Activated CD4-positive, alpha-beta T cell treated with anti-CD3 and anti-CD28 coated beads, Interleukin-2, Interleukin-4, amounts not matched to agents 100 ng/mL and 50 ng/mL, durations not matched to agents 16 hours and 8 hours (primary cell): ENCODE measurements around the gene PLD6.
A peak's percentile ranks its signal among the peaks of the same experiment; 100 is the strongest.

Source experiments
- DNase-seq: peaks from one replicate; pipeline ENCODE4 v3.0.0-alpha.2; 2020; ENCODE audit warnings: low spot score

The PLD6 gene

DNA sequence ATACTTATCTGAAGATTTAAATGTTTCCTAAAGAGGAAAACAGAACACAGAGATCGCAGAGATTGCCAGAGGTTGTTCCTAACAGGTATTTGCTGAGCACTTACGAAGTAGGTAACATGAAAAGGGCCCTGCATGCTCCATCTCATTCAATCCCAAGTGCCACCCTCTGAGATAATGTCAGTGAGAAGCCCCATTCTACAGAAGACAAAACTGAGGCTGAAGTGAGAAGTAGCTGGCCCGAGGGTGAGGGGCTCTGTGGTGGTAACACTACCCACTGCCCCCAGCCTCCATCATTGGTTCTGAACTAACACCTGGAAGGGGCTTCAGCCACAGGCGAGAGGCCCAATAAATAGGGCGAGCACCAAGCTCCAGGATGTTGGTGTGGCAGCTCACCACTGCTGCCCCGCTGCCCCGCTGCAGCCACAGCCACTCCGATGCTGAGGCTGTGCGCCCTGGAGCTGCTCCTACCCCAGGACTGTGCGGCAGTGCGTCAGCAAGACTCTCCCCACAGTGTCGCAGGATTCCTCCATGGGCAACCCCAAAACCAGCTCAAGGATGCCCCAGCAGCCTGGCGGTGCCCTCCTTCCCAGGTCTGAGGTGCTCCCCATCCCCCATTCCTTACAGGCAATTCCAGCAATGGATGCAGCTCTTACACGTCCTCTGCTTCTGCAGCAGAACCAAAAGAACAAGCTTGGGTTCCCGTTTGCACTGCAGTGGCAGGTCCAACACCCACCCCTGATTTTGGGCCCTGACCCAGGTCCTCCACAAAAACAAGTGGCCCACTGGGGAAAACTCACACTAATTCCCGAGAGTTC lies 20.5 kb upstream of the PLD6 start:
- DNase-seq = no peak

GRCh38 chr17:17225901-17226300 lies 19.8 kb upstream of the PLD6 start:
- DNase-seq = no peak

DNA sequence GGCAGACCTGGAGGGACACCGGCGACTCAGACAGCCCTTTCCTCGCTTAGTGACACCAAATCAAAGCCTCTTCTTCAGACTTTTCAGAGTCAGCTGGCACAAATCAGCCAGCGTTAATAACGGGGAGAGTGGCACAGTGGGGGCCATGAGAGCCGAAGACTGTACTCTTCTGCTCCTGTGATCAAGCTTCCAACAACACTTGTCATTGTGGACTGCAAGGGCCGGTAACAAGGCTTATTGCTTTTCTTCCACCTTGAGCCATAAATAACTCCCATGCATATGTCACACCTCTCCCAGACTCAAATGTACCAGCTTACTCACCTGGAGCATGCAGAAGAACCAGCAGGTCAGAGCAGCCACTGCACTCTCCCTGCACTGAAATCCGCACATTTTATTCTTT lies 18.0 kb upstream of the PLD6 start:
- DNase-seq = no peak

GRCh38 chr17:17223736-17224135 lies 17.6 kb upstream of the PLD6 start:
- no peak for DNase-seq

DNA sequence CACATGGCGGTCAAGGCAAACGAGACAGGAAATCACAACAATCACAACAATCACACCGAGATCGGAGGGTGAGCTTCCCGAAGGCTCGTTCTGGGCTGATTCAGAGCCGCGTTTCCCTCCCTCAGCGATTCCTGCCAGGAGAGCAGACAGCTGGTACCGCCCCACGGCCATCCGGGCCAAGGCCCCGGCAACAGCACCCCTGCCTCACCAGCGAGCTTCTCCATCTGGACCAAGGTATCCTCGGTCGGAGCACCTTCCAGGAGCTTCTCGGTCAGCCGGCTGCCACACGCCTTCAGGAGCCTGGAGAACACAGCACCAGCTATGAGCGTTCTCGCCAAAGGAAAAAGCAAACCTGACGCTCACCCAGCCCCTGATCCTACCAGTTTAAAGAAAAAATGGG lies 15.2 kb upstream of the PLD6 start:
- no peak for DNase-seq

DNA sequence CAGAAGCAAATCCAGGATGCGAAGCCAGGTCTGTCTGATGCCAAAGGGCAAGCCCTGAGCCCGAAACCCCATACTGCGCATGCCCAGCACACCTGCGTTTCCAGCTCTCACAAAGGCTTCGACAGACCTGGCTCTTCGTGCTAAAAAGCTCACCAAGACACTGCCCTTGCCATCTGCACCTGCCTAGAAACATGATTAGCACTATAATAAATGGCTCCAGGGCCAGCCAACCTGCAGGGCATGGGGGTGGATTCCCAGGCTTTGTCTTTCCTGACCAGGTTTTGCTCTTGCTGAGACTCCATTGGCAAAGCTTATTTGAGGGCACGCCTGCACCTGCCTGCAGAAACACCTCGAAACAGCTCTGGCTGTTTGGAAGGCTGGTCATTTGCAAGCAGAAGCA lies 14.4 kb upstream of the PLD6 start:
- no peak for DNase-seq

- no peak for DNase-seq
Measured at GRCh38 chr17:17217995-17218394, 11.9 kb upstream of the PLD6 start.

- DNase-seq = no peak
Measured at GRCh38 chr17:17216776-17217175, 10.6 kb upstream of the PLD6 start.

DNA sequence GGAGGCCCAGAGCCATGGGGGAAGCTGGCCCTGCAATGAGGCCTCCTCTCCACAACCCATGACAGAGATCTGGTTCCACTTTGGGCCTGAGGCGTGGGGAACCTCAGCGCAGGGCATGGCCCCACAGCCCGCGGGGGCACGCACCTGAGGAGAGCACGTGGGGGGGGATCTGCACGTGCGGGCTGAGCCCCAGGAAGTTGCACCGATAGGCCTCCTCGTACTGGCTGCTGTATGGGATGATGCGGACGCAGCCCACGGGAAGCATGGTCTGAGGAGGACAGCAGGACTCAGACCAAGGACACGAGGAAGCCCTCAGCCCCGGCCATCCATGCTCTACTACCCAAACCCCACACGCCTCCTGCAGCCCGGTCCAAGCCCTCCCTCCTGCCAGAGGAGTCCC lies 10.1 kb upstream of the PLD6 start:
- DNase-seq = no peak

DNA sequence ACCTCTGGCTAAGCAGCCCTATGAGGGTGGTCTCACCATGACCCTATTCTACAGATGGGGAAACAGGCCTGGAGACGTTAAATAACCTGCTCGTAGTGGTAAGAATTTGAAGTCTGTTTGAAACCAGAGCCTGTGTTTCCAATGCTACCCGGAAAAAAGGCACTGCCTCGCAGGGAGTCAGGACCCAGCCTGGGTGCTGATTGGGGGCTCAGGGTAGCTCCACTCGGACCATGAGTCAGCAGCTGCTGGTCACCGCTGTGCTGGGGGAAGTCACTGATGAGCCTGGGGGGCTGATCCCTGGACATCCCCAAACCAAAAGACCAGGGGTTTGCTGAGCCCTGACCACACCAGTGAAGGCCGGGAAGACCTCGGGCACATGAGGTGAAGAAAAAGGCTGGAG lies 9.4 kb upstream of the PLD6 start:
- DNase-seq = no peak

DNA sequence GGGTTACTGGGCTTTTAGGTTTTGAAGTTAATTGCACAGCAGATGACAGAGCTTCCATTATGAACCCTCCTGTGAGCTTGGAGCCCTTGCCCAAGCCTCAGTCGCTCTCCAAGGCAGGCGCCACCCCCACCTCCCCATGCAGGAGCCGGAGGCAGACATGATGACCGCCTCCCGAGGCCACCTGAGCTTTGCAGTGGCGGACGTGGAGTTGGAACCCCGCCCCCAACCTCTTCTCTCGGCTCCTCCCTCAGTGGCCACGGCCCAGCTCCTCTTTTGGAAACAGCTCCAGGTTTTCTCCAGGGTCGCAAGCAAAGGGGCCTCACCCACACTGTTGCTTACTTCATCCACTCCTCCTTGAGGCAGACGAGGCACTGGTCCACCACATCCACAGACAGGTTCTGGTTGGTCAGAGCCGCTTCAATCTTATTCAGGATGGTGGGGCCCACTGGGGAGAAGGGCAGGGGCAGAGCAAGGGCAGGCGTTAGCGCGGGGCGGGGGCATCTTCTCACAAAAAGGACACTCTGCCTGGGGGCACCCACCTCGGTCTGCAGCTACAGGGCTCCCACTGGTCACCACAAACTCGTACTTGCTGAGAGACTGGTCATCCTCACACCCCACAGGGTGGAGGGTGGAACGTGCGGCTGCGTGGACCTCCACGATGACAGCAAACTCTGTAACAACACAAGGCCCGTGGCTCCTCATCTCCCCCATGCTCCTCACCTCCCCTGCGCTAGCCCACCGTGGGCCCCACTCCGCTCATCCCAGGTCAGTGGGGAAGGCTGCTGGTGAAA lies 8.7 kb upstream of the PLD6 start:
- DNase-seq = no peak

GRCh38 chr17:17213775-17214174 lies 7.6 kb upstream of the PLD6 start:
- DNase-seq = no peak

- no peak for DNase-seq
Measured at GRCh38 chr17:17207998-17208397, 1.9 kb upstream of the PLD6 start.

DNA sequence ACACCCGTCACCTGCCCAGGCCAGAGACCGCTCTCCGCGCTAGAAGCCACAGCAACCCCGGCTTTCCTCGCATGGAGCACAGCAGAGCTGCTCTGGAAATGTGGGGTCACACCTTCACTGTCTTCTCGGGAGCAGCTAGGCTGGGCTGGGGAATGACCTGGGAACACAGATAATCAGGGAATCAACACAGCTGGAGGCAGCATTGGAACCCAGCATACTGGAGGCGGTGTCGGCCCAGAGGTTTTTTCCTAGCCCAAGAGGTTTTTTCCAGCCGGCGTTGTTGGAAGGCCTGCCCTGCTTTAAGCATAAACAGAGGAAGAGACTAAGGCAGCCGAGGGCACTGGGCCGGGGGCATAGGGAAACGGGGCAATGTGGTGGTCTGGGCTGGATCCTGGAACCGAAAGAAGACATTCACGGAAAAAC lies 791 bp upstream of the PLD6 start:
- DNase-seq = no peak

DNA sequence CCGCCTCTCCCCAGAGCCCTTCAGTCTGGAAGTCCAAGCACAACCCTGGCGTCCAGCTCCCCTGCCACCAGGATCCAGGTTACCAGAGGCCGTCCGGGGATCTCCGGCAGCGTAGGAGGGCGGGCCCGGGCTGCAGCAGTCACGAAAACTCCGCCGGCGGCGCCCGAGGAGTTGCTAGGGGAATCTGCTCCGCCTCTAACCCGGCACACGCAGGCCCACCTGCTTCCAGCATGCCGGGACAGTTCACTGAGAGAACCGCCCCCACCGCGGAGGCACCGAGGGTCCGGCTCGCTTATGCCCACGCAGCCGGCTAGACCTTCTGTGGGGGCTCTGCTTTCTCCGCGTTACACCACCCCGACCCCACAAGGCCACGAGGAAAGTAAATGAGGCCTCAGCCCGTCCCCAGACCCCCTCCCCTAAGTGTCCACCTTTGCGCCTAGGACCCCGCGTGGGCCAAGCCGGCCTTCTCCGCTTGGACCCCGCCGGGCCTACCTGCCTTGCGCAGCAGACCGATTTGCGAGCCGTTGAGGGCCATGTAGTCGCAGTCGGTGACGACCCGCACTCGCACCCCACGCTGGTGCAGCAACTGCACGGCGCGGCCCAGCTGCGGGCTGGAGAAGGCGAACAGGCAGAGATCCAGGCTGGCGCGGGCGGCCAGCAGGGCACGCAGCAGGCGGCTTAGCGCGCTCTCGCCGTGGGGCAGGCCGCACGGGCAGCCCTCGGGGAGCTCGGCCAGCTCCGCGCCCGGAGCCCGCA lies 587 bp downstream of the PLD6 start:
- peak; percentile 59 for DNase-seq

DNA sequence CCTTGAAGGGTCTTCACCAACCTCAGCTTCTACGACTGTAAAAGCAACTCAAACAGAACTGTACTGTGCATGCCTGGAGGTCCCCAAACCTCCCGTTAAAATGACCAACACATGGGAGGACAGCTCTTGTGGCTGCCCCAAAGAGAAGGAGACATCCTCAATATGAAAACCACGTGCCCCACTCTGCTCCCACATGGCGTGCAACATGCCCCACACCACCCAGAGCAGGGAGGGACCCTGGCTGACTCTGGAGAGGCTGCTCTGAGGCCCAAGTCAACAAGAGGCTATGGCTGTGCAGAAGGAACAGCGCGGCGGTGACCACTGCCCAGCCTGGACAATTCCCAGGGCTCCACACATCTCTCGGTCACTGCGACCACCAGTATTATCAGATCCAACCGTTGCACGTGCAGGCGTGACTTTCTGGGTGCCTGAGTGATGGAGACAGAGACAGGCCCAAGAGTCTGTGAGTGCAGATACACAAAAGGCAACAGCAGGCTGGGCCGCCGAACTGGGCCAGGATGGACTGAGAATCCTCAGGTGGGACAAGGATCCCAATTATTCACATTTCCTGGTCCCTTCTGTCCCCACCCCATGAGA lies 1.4 kb downstream of the PLD6 start:
- DNase-seq = no peak

DNA sequence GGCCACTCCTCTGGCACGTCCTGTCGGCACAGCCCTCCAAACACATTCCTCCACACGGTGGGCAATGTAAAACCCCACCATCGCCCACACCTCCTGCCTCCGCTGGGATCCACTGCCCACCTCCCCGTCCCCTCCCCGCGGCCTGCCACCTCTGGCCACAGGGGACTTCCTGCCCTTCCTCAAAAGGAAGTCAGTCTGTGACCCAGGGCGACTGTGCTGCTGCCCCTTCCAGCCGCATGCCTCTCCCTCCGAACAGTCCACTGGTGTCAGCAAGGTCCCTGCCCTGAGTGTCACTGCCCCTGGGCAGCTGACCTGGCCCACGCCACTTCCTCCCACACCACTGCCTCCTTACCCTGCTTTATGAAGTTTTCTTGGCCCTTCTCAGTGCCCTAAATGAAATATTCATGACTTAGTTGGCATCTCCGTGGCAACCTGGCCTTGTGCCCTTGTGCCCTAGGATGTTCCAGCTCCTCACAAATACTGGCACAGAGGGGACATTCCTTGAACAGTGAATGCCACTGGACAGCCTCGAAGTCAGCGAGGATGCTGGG lies 2.0 kb downstream of the PLD6 start:
- no peak for DNase-seq

DNA sequence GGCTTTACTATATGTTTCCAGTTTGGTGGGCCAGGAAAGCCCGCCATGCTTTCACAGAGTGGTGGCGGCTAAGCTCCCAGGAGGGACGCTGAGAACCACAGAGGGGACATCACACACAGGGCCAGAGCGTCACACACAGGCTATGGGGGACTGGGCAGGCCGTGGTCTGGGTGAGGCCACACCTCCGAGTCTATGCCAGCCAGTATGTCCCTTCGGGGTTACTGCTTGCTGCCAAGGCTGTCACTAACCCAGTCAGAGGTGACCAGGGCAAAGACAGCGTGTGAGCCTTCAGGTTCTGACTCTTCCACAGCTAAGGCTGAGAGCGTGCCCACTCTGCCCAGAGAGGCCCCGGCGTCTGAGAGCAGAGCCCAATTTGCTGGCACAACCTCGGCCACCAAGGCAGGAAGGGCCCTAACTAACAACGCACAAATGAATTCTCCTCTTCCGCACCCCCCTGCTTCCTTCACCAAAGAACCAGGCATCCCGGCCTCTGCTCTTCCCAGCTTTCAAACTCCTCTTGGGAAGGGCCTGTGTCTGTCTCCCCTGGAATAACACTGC lies 2.9 kb downstream of the PLD6 start:
- no peak for DNase-seq

DNA sequence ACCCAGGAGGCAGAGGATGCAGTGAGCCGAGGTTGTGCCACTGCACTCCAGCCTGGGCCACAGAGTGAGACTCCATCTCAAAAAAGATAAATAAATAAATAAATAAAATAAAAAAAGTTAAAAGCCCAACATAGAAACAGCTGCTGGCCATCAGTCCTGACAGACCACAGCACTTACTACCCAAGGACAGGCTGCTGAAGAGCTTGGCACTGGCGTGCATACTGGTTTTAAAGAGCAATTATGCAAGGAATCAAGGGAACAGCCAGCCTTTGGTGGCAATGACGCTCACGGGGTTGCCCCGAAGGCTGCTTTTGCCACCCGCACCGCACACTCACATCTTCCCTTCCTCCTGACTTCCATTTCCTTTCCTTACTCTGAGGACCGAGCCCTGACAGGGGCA lies 4.2 kb downstream of the PLD6 start:
- no peak for DNase-seq

GRCh38 chr17:17201271-17201670 lies 4.9 kb downstream of the PLD6 start:
- DNase-seq = no peak

DNA sequence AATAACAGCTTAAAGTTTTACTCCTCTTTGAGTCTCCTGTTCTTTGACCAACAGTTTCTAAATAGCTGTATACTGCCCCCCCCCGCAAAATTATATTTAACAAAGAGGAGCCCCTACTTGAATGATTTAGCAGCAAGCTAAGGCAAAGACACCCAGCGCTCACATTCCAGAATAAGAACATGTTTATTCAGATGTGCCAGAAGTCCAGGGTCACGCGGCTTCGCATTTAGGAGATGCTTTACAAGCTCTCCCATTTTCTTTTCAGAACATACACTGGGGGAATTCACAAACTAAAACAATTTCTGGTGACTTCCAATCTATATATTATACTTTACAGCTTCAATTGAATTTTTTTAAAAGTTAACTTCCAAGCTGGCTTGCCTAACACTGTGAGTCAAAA lies 5.3 kb downstream of the PLD6 start:
- DNase-seq = no peak

- DNase-seq = no peak
Measured at GRCh38 chr17:17200311-17200710, 5.8 kb downstream of the PLD6 start.
